HG03175 (cell line): ENCODE measurements around the gene UTP11.

Experiments used
- ATAC-seq: cut with Tn5 transposase; IDR thresholded peaks from one replicate; pipeline ENCODE4 v1.9.1; 2021; ENCODE audit warnings: mild to moderate bottlenecking, moderate library complexity; ENCODE audit not compliant: unreplicated experiment

Gene UTP11

DNA sequence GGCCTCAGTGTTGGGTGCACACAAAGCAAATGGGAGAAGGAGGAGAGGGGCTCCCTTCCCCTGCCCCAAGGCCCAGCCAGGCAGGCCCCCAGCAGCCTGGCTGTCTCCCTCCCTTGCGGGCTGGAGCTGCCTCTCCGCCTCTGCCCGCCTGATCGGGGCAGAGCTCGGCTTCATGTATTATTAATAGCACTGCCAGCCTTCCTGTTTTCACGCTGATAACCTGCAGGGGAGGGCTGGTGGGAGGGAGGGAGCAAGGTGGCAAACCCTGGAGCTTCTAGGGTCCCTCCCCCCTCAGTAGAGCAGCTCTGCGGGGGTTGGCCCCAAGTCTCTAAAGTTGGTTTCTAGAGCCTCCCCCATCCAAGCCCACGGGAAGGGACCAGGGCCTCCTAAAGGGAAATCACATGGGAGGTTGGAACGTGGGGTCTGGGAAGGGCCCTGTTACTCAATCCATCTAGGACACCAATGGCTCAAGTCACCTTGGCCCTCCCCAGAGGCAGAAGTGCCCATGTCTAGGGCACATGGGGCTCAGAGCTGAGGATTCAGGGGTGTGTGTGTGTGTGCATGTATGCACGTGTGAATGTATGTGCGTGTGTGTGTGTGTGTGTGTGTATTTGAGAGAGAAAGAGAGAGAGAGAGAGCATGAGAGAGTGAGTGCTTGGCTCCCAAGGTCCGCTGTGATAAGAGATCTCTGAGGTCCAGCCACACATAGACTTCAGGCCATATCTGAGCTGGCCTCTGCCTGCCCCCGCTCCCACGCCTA lies 55.9 kb downstream of the UTP11 start:
- no peak for ATAC-seq

DNA sequence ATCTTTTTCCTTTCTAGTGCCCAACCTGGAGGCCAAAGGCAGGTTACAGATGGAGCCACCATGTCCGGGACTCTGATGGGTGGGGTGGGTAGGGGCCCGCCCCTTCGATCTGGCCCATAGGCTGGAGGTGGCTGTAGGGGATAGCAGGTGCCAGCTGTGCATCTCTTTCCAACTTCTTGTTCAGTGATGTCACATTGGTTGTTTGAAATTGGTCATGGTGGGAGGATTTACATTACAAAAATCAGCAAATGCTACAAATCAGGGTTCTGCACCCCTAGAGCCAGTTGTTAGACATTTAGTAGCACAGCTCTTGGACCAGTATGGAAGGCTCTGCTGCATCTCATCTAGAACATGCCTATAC lies 56.4 kb downstream of the UTP11 start:
- no peak for ATAC-seq

DNA sequence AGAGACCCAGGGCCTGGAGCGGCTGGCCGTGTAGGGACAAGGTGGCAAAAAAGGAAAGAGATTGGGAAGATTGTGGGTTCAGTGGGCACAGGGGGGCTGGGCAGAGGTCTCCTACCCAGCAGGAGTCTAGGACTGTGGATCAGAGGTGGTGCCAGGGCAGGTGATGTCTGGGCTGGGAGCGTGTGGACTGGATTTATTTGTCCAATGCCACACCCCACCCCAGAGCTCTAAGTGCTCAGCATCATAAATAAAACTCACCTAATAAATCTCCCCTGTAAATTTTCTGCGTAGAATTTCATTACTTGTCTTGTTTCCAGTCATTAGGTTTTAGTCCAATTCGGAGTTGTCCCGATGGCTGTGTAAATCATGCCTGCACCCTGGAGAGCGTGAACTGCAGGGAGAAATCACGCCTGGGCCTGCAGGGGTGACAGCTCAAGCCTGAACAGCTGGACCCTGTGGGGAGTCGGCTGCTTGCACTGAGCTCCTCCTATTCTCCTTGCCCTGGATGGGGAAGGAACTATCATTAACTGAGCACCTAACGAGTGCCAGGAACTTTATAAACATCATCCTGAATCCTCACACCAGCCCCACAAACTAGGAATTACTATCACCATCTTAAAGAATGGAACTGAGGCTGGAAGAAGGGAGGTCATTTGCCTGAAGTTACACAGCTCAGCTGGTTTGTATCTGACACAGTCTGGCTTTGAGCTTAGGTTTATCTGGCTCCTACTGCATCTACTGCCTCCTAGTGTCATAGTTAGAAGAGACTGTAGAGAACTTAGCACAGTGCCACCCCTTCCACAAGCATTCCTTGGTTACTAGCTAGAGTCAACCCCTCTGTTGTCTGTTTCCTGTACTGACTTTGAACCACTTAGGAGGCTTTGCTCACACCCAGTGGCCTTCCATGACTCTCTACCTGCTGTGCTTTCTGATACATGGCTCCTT lies 59.0 kb downstream of the UTP11 start:
- ATAC-seq = peak; percentile 45

DNA sequence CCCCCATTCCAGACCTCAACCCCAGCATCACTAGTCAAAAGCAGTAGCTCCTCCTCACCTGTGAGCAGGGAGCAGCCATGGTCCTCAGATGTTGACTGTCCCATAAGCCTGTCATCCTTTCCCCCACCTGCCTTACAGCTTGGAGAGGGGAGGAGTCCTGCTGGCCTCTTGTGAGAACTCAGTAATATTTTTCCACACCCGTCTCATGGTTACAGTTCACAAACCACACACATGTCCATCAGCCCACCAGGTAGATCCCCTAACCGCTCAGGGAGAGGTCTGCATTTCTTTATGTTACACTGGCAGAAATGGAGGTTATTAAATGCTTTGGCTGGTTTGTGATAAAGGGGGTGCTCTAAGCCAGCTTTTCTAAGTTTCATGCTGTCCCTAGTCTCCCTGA lies 60.3 kb downstream of the UTP11 start:
- no peak for ATAC-seq

- ATAC-seq = no peak
These were observed 61.2 kb downstream of the UTP11 start for GRCh38 chr1:38073534-38074301.

DNA sequence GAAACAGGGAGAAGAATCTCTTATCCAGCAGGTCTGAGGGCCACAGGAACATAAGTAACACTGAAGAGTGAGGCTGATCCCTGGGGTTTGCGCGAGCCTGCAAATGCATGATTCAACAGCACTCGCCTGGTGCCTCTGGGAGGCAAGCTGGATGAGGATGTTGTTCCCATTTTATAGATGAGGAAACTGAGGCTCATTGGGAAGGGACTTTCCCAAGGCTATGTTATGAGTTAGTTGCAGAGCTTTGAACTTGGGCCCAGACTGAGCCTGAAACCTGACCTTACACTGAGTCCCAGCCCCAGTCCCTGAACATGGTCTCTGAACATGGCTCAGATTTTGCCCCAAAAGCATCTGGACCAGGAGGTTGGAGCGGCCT lies 61.8 kb downstream of the UTP11 start:
- no peak for ATAC-seq
